OCI-LY3 (cell line): ENCODE results near the gene KCNN3.

Experiments used
- H2AFZ ChIP-seq: fragments of 200-600, 300-600 bp; shearing (Covaris generic); 2 replicates; pipeline ENCODE4 v1.6.0; 2014; ENCODE audit warnings: antibody characterized with exemption, low read depth, low read length
- H3K27ac ChIP-seq: fragments of 200-600, 300-600 bp; sonication (generic); 2 replicates; pipeline ENCODE4 v1.5.1; 2014; ENCODE audit warnings: mild to moderate bottlenecking, low read length, moderate library complexity, mixed read lengths
- H3K27me3 ChIP-seq: fragments of 200-600, 300-600 bp; sonication (generic); 2 replicates; pipeline ENCODE4 v1.6.1; 2014; ENCODE audit warnings: low read depth, low read length, mixed read lengths
- H3K36me3 ChIP-seq: fragments of 200-600, 300-600 bp; sonication (generic); replicated peaks from 2 replicates; pipeline ENCODE3; 2014; ENCODE audit warnings: low read depth, low read length, mixed read lengths
- H3K4me1 ChIP-seq: fragments of 300-600, 200-600 bp; sonication (generic); 2 replicates; pipeline ENCODE4 v1.6.1; 2014; ENCODE audit warnings: low read length, mixed read lengths
- H3K4me2 ChIP-seq: fragments of 200-600, 300-600 bp; sonication (generic); 2 replicates; pipeline ENCODE4 v1.6.1; 2014; ENCODE audit warnings: low read length, mixed read lengths
- H3K4me3 ChIP-seq: fragments of 300-600, 200-600 bp; sonication (generic); 2 replicates; pipeline ENCODE4 v1.5.1; 2014; ENCODE audit warnings: antibody characterized with exemption, mild to moderate bottlenecking, low read length, moderate library complexity
- H3K79me2 ChIP-seq: fragments of 300-600, 200-600 bp; shearing (Covaris generic); 2 replicates; pipeline ENCODE4 v1.6.1; 2014; ENCODE audit warnings: mild to moderate bottlenecking, low read length, mixed read lengths
- H3K9ac ChIP-seq: fragments of 300-600, 200-600 bp; shearing (Covaris generic); 2 replicates; pipeline ENCODE4 v1.6.0; 2014; ENCODE audit warnings: mild to moderate bottlenecking, low read length, moderate library complexity
- H3K9me3 ChIP-seq: fragments of 200-600, 300-600 bp; shearing (Covaris generic); 2 replicates; pipeline ENCODE4 v1.6.1; 2014; ENCODE audit warnings: low read length, mixed read lengths; ENCODE audit not compliant: insufficient read depth
- H4K20me1 ChIP-seq: fragments of 200-600, 300-600 bp; sonication (generic); 2 replicates; pipeline ENCODE4 v1.6.1; 2016; ENCODE audit warnings: low read length, mixed read lengths; ENCODE audit not compliant: insufficient read depth
- EZH2phosphoT487 ChIP-seq: fragments of 200-600 bp; shearing (Covaris generic); IDR thresholded peaks from 2 replicates; pipeline ENCODE4 v1.6.1; 2018; ENCODE audit warnings: antibody characterized with exemption, mixed run types, low read depth
- TF ChIP-seq, protein P1 (sequence below): fragments of 200-600, 300-600 bp; sonication (generic); IDR thresholded peaks from 2 replicates; pipeline ENCODE4 v1.5.1; 2014; ENCODE audit warnings: antibody characterized with exemption, low read length, low read depth

The KCNN3 gene

DNA sequence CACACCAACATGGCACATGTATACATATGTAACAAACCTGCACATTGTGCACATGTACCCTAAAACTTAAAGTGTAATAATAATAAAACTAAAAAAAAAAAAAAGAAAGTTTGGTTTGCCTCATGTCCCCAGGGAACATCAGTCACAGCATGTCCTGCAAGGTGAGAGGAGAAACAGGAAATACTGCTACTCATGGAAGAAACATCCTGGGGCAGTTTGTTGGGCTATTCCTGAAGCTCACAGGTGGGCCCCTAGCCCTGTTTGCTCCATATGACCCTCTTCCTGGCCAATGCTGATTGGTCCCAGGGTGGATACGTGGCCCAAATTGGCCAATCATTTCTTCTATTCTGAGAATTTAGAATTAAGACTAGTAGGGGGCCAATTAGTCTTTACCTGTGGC, 158.7 kb downstream of the KCNN3 start:
- Histone ChIP-seq H2AFZ (no peak overlapping the region), H4K20me1 (no peaks in the 10 kb centered on the region), H3K9me3 (no peaks in the 10 kb centered on the region), H3K27ac (no peak overlapping the region), H3K4me3 (no peak overlapping the region), H3K4me2 (no peak overlapping the region), H3K36me3 (no peaks in the 10 kb centered on the region), H3K27me3 (no peaks in the 10 kb centered on the region), H3K79me2 (no peaks in the 10 kb centered on the region), H3K9ac (no peak overlapping the region), H3K4me1 (peaks cover 12% of the 10 kb centered on the region)
- TF ChIP-seq EZH2phosphoT487: no peak
- TF ChIP-seq, protein P1, sequence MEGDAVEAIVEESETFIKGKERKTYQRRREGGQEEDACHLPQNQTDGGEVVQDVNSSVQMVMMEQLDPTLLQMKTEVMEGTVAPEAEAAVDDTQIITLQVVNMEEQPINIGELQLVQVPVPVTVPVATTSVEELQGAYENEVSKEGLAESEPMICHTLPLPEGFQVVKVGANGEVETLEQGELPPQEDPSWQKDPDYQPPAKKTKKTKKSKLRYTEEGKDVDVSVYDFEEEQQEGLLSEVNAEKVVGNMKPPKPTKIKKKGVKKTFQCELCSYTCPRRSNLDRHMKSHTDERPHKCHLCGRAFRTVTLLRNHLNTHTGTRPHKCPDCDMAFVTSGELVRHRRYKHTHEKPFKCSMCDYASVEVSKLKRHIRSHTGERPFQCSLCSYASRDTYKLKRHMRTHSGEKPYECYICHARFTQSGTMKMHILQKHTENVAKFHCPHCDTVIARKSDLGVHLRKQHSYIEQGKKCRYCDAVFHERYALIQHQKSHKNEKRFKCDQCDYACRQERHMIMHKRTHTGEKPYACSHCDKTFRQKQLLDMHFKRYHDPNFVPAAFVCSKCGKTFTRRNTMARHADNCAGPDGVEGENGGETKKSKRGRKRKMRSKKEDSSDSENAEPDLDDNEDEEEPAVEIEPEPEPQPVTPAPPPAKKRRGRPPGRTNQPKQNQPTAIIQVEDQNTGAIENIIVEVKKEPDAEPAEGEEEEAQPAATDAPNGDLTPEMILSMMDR: no peak

DNA sequence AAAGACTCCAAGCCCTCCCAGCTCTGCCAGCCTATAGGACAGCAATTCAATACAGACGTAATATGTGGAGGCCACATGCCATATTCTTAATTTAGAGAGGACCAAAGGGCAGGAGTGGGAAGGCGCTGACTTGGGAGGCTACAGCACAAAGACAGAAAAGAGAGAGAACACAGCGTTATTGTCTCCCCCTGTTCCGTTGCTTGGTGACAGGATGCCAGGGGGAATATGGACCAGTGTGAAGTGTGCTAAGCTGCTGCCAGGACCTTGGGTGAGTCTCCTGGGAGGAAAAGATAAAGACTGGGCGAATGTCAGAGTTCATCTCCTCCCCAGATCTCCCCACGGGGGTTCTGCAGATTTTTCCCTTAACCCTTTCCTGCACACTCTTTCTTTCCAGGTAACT, 160.0 kb downstream of the KCNN3 start:
- Histone ChIP-seq H3K27me3 (no peaks in the 10 kb centered on the region), H3K9ac (no peak overlapping the region), H3K9me3 (no peaks in the 10 kb centered on the region), H4K20me1 (no peaks in the 10 kb centered on the region), H3K27ac (no peak overlapping the region), H3K4me3 (no peak overlapping the region), H3K4me2 (no peak overlapping the region), H2AFZ (no peak overlapping the region), H3K79me2 (no peaks in the 10 kb centered on the region), H3K36me3 (no peaks in the 10 kb centered on the region), H3K4me1 (peaks cover 5% of the 10 kb centered on the region; the same call in 1 of the 2 replicates)
- TF ChIP-seq EZH2phosphoT487: no peak
- TF ChIP-seq, protein P1: no peak

DNA sequence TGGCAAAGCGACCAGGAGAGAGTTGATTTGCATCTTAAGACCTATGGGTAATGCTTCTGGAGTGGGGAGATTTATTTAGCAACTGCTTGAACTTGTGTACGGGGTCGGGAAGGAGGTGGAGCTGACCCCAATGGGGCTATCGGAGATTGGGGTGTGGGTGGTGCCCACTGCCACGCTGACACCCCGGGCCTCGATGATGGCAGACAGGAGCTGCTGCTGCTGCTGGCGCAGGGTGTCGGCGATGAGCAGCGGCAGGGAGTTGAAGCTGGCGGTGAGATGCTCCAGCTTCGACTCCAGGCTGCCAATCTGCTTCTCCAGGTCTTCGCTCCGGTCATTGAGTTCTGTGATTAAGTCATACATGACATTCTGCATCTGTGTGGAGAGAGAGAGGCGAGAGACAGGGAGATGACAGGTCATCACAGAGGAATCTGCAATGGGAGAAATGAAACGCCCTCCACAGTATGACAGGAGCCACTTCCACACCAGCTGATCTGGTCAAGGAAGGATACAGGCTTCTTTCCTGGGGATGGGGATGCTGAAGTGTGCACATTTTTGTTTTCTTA, 162.1 kb downstream of the KCNN3 start:
- no peak for TF ChIP-seq EZH2phosphoT487
- TF ChIP-seq, protein P1: no peak
- H3K4me3 ChIP-seq: no peak overlapping the region
- no peak overlapping the region for H2AFZ ChIP-seq
- H3K9ac ChIP-seq: no peak overlapping the region
- no peaks in the 10 kb centered on the region for H3K79me2 ChIP-seq
- H3K4me1 ChIP-seq: no peaks in the 10 kb centered on the region
- H3K9me3 ChIP-seq: no peaks in the 10 kb centered on the region
- H3K27ac ChIP-seq: no peak overlapping the region
- H3K36me3 ChIP-seq: no peaks in the 10 kb centered on the region
- H3K4me2 ChIP-seq: no peak overlapping the region
- no peaks in the 10 kb centered on the region for H4K20me1 ChIP-seq
- no peaks in the 10 kb centered on the region for H3K27me3 ChIP-seq

DNA sequence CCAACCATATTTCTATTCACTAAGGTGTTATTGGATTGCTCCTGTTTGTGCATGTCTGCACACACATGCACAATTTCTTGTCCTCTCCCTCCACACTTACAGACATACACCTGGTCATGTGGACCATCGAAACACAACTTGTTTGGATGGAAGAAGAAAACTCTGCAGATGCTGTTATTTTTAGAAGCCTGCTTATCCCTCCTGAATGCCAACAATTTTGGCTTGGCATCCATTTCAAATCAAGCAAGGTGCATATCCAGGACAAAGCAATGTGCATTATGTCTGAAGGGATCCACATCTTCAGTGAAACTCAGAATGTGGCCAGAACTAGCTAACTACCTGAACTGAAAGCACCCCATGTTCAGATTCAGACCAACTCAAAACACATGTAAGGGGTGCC, 163.2 kb downstream of the KCNN3 start:
- no peak overlapping the region for H3K27ac ChIP-seq
- no peaks in the 10 kb centered on the region for H3K27me3 ChIP-seq
- no peak for TF ChIP-seq EZH2phosphoT487
- TF ChIP-seq, protein P1: no peak
- no peaks in the 10 kb centered on the region for H3K79me2 ChIP-seq
- H3K4me3 ChIP-seq: no peak overlapping the region
- H3K9ac ChIP-seq: no peak overlapping the region
- no peaks in the 10 kb centered on the region for H3K9me3 ChIP-seq
- H3K4me2 ChIP-seq: no peak overlapping the region
- no peaks in the 10 kb centered on the region for H4K20me1 ChIP-seq
- H3K4me1 ChIP-seq: no peaks in the 10 kb centered on the region
- no peak overlapping the region for H2AFZ ChIP-seq
- no peaks in the 10 kb centered on the region for H3K36me3 ChIP-seq
